H54 (cell line): Measurements from ENCODE around the gene PRRT1B.

Experiments
- DNase-seq: peaks from one replicate; pipeline ENCODE4 v3.0.0; 2011; ENCODE audit warnings: low spot score, mixed read lengths; ENCODE audit not compliant: insufficient read length
- FAIRE-seq: peaks from 3 replicates; lab custom pipeline; 2011; peaks lifted over from hg19 to GRCh38; lab: Jason Lieb, UNC
- POLR2A ChIP-seq: IDR thresholded peaks from 2 replicates; pipeline ENCODE4 v1.6.1; 2011; ENCODE audit warnings: low read depth, mild to moderate bottlenecking, low read length

PRRT1B gene

DNA sequence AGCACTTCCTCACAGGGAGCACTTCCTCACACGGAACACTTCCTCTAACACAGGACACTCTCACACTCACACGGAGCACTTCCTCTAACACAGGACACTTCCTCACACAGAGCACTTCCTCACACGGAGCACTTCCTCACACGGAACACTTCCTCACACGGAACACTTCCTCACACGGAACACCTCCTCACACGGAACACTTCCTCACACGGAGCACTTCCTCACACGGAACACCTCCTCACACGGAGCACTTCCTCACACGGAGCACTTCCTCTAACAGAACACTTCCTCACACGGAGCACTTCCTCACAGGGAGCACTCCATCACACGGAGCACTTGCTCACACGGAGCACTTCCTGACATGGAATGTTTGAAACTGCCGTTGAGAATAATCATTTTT, 29.2 kb upstream of the PRRT1B start:
- DNase-seq = no peak
- TF ChIP-seq POLR2A = no peak
- no peak for FAIRE-seq

DNA sequence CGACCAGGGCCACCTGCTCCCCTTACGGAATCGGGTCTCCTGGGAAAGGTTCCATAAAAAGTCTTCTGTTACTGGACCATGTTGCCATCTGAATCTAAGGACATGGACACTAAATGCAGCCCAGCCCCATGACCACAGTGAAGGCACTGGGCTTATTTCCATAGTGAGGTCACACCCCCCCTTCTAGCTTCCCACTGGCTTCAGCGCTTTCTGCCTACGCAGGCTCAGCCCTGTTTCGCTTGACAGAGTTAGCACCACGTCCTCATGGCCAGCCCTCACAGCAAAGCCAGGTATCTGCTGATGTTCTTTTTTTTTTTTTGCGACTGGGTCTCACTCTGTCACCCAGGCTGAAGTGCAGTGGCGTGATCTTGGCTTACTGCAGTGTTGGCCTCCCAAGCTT, 28.4 kb upstream of the PRRT1B start:
- FAIRE-seq = no peak
- DNase-seq = no peak
- TF ChIP-seq POLR2A = no peak

DNA sequence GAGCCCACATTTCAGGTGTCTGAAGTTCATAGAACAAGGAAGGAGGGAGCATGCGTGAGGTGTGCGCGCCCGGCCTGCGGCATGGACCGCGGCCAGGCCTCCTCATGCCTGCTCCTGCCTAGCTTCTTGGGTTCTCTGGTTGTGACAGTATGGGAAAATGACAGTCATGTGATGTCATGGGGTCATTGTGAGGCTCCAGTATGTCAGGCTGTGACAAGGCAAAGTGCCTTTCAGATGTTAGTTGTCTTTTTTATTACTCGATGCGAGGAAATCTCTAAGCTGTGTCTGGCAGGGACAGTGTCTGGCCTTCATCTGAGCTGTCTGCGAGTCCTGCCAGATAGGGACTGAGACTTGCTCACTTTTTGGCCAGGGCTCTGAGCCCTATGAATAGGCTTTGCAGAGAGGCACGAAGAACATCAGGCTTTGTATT, 27.5 kb upstream of the PRRT1B start:
- no peak for FAIRE-seq
- no peak for TF ChIP-seq POLR2A

DNA sequence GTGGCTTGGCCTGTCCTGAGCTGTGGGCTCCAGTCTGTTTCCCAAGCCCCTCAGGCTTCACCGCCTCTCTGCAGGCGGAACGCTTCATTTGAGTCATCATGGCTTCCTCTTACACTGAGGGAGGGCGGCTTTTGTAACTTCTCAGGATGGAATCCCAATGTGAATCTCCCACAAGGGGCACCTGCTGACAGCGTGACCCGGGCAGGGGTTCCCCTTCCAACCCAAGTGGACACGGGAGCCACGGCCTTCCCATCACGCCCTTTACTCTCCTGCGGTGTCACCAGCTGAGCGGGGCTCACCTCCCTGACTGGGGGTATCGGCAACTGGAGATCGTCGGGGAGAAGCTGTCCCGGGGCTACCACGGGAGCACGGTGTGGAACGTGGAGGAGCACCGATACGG, 26.8 kb upstream of the PRRT1B start:
- no peak for TF ChIP-seq POLR2A
- FAIRE-seq = no peak
- DNase-seq = no peak

More for the DNA sequence above, 27.5 kb upstream of the PRRT1B start:
- no peak for DNase-seq

DNA sequence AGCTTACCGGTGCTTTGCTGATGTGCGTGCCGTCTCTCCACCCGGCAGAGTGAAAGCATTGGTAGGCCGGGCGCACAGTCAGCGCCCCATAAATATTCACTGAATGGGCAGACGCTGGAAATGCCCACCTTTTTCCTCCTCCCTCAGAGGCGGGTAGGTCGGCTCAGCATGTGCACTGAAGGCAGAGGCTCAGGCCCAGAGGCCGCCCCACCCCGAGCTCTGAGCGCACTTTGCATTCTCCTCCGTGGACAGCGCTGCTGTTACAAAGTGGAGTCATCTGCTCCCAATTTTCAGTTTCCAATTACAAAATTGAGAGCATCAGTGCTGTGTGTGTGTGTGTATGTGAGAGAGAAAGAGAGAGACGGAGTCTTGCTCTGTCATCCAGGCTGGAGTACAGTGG, 24.8 kb upstream of the PRRT1B start:
- FAIRE-seq (no peak), DNase-seq (no peak)
- TF ChIP-seq POLR2A = no peak

DNA sequence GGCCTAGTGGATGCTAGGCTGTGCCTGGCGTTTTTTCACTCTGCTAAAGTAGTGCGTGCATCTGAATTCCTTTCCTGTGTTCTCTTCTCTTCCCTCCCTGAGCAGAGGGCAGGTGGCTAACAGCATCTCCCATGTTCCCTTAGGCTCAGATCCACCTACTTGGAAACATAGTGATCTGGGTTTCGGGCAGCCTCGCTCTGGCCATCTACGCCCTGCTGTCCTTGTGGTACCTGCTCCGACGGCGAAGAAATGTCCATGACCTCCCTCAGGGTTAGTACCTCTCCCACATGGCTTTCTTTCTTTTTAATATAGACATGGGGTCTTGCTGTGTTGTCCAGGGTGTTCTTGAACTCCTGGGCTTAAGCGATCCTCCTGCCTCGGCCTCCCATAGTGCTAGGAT, 24.1 kb upstream of the PRRT1B start:
- no peak for DNase-seq
- no peak for FAIRE-seq
- TF ChIP-seq POLR2A = no peak

DNA sequence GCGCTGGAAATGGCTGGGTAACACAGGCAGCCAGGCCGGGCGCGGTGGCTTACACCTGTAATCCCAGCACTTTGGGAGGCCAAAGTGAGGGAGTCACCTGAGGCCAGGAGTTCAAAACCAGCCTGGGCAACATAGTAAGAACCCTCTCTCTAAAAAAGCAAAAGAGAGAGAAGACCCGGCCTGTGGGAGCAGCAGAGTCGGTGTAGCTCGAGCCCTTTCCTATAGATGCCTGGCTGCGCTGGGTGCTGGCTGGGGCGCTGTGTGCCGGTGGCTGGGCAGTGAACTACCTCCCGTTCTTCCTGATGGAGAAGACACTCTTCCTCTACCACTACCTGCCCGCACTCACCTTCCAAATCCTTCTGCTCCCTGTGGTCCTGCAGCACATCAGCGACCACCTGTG, 23.5 kb upstream of the PRRT1B start:
- FAIRE-seq = no peak
- no peak for TF ChIP-seq POLR2A
- no peak for DNase-seq

DNA sequence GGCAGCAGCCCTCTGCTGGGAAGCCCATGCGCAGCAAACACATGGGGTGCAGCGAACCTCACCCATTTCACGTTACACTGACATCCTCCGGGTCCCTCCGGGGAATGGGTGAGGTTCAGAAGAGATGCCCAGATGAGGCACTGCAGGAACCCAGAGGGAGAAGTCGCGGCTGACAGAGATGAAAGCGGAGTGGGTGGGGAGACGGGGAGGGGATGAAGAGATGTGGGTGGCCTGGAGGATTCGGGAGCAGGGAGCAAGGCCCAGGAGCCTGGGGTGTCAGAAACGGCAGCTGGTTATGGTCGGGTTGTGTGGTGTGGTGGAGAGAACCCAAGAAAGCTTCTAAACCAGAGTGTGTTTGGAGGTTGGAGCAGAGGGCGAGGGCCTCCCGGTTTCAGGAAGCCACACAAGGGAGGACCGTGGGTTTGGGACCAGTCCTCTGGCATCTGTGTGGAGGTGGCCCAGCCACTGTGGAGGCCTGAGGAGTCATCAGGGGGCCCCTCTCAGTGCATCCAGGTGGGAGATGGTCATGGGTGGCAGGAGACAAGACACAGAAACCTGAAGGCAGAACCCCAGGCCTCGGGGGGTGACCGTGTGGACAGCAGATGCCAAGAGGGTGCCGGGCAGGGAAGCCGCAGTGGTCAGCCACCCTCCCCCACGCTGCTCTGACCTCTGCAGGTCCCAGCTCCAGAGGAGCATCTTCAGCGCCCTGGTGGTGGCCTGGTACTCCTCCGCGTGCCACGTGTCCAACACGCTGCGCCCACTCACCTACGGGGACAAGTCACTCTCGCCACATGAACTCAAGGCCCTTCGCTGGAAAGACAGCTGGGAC, 22.9 kb upstream of the PRRT1B start:
- FAIRE-seq (no peak), DNase-seq (no peak)
- TF ChIP-seq POLR2A = no peak

DNA sequence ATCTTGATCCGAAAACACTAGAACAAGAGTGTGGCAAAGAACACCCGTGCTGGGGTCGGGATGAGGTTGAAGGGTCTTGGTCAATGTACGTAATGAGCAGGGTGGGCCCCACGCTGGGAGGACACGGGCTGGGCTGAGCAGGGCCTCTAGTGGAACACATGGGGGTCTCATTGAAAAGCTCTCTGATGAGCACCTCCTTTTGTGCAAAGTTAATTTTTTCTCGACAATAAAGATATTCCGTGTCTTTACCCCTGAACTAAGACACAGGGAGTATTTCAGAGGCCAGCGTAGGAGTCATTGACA, 22.3 kb upstream of the PRRT1B start:
- FAIRE-seq (no peak), DNase-seq (no peak)
- no peak for TF ChIP-seq POLR2A

DNA sequence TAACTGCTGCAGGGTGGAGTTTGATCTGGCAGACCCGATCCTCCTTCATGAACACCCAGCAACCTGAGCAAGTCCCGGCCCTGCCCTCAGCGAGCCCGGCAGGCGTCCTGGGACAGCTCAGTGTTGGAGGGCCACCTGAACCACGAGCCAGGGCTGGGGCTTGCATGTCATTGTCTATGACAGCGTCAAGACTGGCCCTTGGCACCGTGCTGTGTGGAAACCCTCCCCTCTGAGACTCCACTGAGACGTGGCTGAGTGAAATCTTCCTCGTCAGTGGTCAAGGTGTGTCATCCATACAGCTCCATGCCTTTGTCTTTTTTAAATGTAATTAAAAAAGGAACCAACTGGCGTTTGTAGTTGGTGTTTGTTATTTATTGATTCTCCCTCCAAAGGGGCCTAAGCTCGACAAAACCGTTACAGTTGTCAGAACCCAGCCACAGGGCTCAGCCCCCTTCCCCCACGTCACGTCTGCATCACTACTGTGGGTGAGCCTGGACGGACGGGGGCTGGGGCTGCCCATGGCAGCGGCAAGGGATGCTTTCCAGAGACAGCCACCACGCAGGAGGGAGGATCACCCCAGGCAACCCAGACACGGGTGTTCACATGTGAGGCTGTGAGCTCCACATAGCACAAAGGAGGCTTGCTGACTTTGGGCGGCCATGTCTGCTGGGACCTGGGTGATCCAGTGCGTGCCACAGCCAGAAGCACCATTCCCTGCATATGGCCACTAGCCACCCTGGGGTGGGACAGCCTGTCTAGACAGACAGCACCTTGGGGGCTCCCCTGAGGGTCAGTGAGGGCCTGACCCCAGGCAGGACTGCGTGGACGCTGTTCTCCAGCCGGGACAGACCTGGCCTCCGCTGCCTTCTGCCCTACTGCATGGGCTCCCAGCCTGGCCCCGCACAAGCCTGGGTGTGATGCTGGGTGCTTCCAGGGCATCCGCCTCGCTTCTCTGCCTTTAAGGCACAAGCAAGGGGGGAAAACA, 21.6 kb upstream of the PRRT1B start:
- no peak for TF ChIP-seq POLR2A
- DNase-seq = no peak
- no peak for FAIRE-seq

DNA sequence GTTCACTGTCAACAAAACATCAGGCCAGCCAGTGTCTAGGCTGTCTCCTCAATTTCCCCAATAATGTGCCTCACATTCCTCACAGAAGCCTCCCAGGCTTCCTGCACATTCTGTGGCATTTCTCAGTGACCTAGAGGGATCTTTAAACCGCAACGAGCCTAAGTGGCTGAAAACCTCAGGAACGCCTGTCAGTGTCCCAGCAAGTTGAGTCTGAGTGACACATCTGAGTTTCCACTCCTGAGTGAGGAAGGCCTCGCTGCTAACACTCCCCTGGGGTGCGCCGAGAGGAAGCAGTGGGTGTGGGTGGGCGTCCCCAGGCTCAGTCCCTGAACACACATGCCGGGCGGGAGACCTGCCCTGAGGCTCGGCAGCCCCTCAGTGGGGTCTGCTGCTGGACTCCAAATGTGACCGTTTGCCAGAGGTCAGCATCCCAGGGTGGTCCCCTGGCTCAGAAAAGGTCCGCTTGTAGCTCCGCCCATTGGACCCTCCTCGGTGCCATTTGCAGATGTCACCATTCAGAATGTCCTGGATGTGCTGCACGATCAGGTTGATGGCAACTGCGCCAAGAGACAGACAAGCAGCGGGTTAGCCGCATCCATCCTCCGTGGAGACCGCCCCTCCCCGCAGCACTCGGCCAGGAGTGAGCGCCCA, 20.5 kb upstream of the PRRT1B start:
- no peak for TF ChIP-seq POLR2A
- DNase-seq = no peak
- no peak for FAIRE-seq

DNA sequence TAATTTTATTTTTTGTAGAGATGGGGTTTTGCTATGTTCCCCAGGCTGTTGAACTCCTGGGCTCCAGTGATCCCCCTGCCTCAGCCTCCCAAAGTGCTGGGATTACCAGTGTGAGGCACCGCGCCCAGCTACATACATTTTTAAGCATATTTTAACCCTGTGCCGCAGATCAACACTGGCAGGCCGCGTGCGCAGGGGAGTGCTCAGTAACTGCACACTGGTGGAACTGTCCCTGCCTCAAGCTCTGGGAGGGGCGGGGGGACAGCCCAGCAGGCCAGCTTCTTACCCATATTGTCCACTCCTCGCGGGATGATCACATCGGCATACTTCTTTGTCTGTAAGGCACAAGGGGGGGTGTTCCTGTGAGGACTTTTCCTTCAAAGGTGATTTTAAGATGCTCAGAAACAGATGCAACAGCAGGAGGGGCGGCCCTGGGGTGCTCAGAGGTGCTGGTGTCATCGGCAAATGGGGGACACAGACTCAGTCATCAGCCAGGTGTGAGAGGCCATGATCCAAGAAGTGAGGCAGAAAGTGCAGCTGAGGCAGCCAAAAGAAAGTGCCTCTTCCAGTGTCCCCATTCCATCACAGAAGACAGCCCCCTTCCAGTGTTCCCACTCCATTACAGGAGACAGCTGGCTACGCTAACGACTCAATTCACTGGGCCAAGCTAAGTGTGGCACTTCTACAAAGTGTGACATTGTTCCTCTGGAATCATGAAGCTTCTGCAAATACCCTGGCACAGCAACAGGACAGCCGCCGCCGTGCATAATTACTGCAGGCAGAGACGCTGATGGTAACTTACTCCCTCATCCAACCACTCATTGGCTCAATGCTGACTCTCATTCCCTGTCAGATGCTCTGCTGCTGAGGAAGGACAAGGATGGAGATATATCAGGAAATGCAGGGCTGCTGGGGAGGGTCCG, 19.4 kb upstream of the PRRT1B start:
- TF ChIP-seq POLR2A = no peak
- FAIRE-seq (no peak), DNase-seq (no peak)

DNA sequence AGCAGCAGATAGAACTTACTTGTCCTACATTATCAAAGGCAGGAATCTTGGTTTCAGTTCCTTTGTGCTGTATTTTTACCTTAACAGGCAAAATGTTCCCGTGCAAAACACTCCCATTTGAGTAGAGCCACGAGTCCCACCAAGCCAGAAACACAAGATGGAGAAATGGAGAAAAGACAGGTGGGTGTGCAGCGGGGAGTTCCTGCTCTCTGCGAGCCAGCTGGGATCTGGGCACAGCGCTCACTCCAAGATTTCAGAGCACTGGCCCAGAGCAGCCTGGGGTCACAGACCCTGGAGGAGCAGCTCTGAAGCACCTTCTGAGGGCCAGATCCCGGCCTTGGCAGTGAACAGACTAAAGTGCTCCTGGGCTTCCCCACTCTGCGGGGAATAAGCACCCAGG, 17.1 kb upstream of the PRRT1B start:
- no peak for TF ChIP-seq POLR2A
- FAIRE-seq = no peak
- DNase-seq = no peak
